OCI-LY7 (cell line): ENCODE results near the gene CCDC27. TPM values are rescaled to one million over a fixed set of nuclear protein-coding genes. Genes with fewer than 3 reads are reported as not detected.

ENCODE experiments used
- BruUV-seq: library from RNA; stranded (reverse); fragments of 400-500 nt; replicated peaks from 2 replicates; lab custom pipeline; 2021; lab: Mats Ljungman, UMichigan
- CTCF ChIA-PET: fragments of 300-600 bp; sonication (Branson Sonifier 250); formaldehyde crosslinking; loops from one replicate; lab custom pipeline; 2022; ENCODE audit warnings: antibody characterized with exemption; ENCODE audit not compliant: unreplicated experiment; lab: Charles Lee
- POLR2A ChIA-PET: fragments of 300-600 bp; sonication (Branson Sonifier 250); formaldehyde crosslinking; loops from one replicate; lab custom pipeline; 2022; ENCODE audit warnings: antibody characterized with exemption; lab: Charles Lee
- DNase-seq: peaks from one replicate; pipeline ENCODE4 v3.0.0-alpha.2; 2015; ENCODE audit warnings: low spot score
- H2AFZ ChIP-seq: fragments of 200-600 bp; sonication (generic), shearing (Covaris generic); 2 replicates; pipeline ENCODE4 v1.6.1; 2014; ENCODE audit warnings: mild to moderate bottlenecking, antibody characterized with exemption, low read length, moderate library complexity
- H3K27ac ChIP-seq: fragments of 200-600 bp; sonication (generic); 2 replicates; pipeline ENCODE4 v1.5.1; 2014; ENCODE audit warnings: mixed run types, low read depth, mild to moderate bottlenecking, moderate library complexity, low read length, inconsistent platforms; ENCODE audit not compliant: poor library complexity, severe bottlenecking
- H3K36me3 ChIP-seq: fragments of 200-600 bp; sonication (generic); 2 replicates; pipeline ENCODE4 v1.6.1; 2014; ENCODE audit warnings: mild to moderate bottlenecking, antibody characterized with exemption, low read length, moderate library complexity, mixed read lengths; ENCODE audit not compliant: insufficient read depth
- H3K4me1 ChIP-seq: fragments of 200-600 bp; sonication (generic); 2 replicates; pipeline ENCODE4 v1.5.1; 2014; ENCODE audit warnings: mild to moderate bottlenecking, low read length; ENCODE audit not compliant: insufficient read depth, poor library complexity, severe bottlenecking
- H3K4me2 ChIP-seq: fragments of 200-600 bp; sonication (generic); 2 replicates; pipeline ENCODE4 v1.6.1; 2014; ENCODE audit warnings: mild to moderate bottlenecking, low read length
- H3K4me3 ChIP-seq: fragments of 200-600 bp; sonication (generic); 2 replicates; pipeline ENCODE4 v1.5.1; 2014; ENCODE audit warnings: mild to moderate bottlenecking, low read depth, low read length; ENCODE audit not compliant: poor library complexity, severe bottlenecking
- H3K79me2 ChIP-seq: fragments of 200-600 bp; sonication (generic); 2 replicates; pipeline ENCODE4 v1.6.1; 2016; ENCODE audit warnings: low read depth, mild to moderate bottlenecking, low read length, moderate library complexity, mixed read lengths; ENCODE audit not compliant: insufficient read depth
- H3K9me2 ChIP-seq: fragments of 200-600 bp; sonication (generic); 2 replicates; pipeline ENCODE4 v1.6.1; 2016; ENCODE audit warnings: mild to moderate bottlenecking, low read length, mixed read lengths; ENCODE audit not compliant: insufficient read depth
- H3K9me3 ChIP-seq: fragments of 200-600 bp; sonication (generic); 2 replicates; pipeline ENCODE4 v1.6.1; 2014; ENCODE audit warnings: mild to moderate bottlenecking, mixed run types, low read length, mixed read lengths
- H4K20me1 ChIP-seq: fragments of 200-600 bp; sonication (generic); 2 replicates; pipeline ENCODE4 v1.6.1; 2014; ENCODE audit warnings: mild to moderate bottlenecking, antibody characterized with exemption, low read length, moderate library complexity, mixed read lengths; ENCODE audit not compliant: insufficient read depth
- CTCF ChIP-seq: fragments of 200-600 bp; sonication (generic); conservative IDR thresholded peaks from 2 replicates; pipeline ENCODE4 v1.5.1; 2014; ENCODE audit warnings: mild to moderate bottlenecking, antibody characterized with exemption, low read length, moderate library complexity, mixed read lengths
- EZH2phosphoT487 ChIP-seq: fragments of 200-600 bp; sonication (generic); IDR thresholded peaks from 2 replicates; pipeline ENCODE4 v1.6.1; 2018; ENCODE audit warnings: low read depth, borderline replicate concordance, mild to moderate bottlenecking, mixed run types, antibody characterized with exemption, low read length, moderate library complexity, mixed read lengths
- intact Hi-C: fragments of 100-400 bp; cut with micrococcal nuclease; formaldehyde crosslinking; loops from one replicate; pipeline ENCODE4 v1.10.0; 2022; ENCODE audit not compliant: unreplicated experiment
- total RNA-seq, 2 experiments: library from RNA; depleted of rRNA in 1 of 2; stranded (reverse); fragments of >200 nt in 1 of 2; shearing (Covaris generic) in 1 of 2; gene quantifications; 2 replicates each; pipeline ENCODE4 v1.2.3, GENCODE V29; 2014 to 2022

The CCDC27 gene
- total RNA-seq, 2 experiments from 2014 or later, result not detected

- BruUV-seq, result no TSS peak
- POLR2A ChIA-PET, result no interaction called here
These were observed 26.5 kb downstream of the CCDC27 start for GRCh38 chr1:3778590-3779264.

GRCh38 chr1:3779265-3779911 lies 27.1 kb downstream of the CCDC27 start:
- peaks cover 58% of the 10 kb centered on the region for H3K36me3 ChIP-seq
- H3K4me2 ChIP-seq, result no peak overlapping the region
- CTCF ChIA-PET, result no interaction called here
- intact Hi-C loops, result no loop called here
- no peaks in the 10 kb centered on the region for H3K79me2 ChIP-seq
- no peak overlapping the region for H3K4me3 ChIP-seq
- no peaks in the 10 kb centered on the region for H3K9me2 ChIP-seq
- H3K4me1 ChIP-seq, result peaks cover 8% of the 10 kb centered on the region
- H3K27ac ChIP-seq, result no peak overlapping the region
- BruUV-seq, result no TSS peak
- POLR2A ChIA-PET, result no interaction called here
- TF ChIP-seq EZH2phosphoT487 (no peak), CTCF (no peak)
- no peak for DNase-seq
- H3K9me3 ChIP-seq, result no peaks in the 10 kb centered on the region
- H2AFZ ChIP-seq, result no peak overlapping the region
- no peaks in the 10 kb centered on the region for H4K20me1 ChIP-seq

More at GRCh38 chr1:3778590-3779264, 26.5 kb downstream of the CCDC27 start:
- no peaks in the 10 kb centered on the region for H3K9me2 ChIP-seq
- TF ChIP-seq EZH2phosphoT487 (no peak), CTCF (no peak)
- CTCF ChIA-PET, result no interaction called here
- H2AFZ ChIP-seq, result no peak overlapping the region
- no peak overlapping the region for H3K4me2 ChIP-seq
- H3K9me3 ChIP-seq, result no peaks in the 10 kb centered on the region
- DNase-seq, result no peak
- H3K4me1 ChIP-seq, result peaks cover 8% of the 10 kb centered on the region
- no peak overlapping the region for H3K4me3 ChIP-seq
- H4K20me1 ChIP-seq, result no peaks in the 10 kb centered on the region
- no peaks in the 10 kb centered on the region for H3K79me2 ChIP-seq
- peaks cover 52% of the 10 kb centered on the region for H3K36me3 ChIP-seq
- intact Hi-C loops, result no loop called here
- H3K27ac ChIP-seq, result no peak overlapping the region

GRCh38 chr1:3779912-3780416 lies 27.7 kb downstream of the CCDC27 start:
- DNase-seq, result no peak
- CTCF ChIA-PET, result no interaction called here
- no peak overlapping the region for H2AFZ ChIP-seq
- H3K9me2 ChIP-seq, result no peaks in the 10 kb centered on the region
- no peaks in the 10 kb centered on the region for H3K79me2 ChIP-seq
- TF ChIP-seq CTCF, result no peak
- no peak for TF ChIP-seq EZH2phosphoT487
- no peak overlapping the region for H3K27ac ChIP-seq
- BruUV-seq, result no TSS peak
- peaks cover 64% of the 10 kb centered on the region for H3K36me3 ChIP-seq
- peaks cover 8% of the 10 kb centered on the region for H3K4me1 ChIP-seq
- H3K4me2 ChIP-seq, result no peak overlapping the region
- no peaks in the 10 kb centered on the region for H3K9me3 ChIP-seq
- POLR2A ChIA-PET, result no interaction called here
- intact Hi-C loops, result no loop called here
- no peak overlapping the region for H3K4me3 ChIP-seq
- no peaks in the 10 kb centered on the region for H4K20me1 ChIP-seq
